ENCODE results near the gene MLX.

MLX gene

GRCh38 chr17:42577532-42578281 lies 10.8 kb downstream of the MLX start, which contains the start of gene PSMC3IP:
PSMC3IP (minus strand) TSS chr17:42577729; CDS start chr17:42577686, 43 bp downstream.
- Histone ChIP-seq H3K27me3 (ENCODE audit: low read depth, low read length) (no peaks in the 10 kb centered on the region), H3K9me3 (ENCODE audit: insufficient read depth, low read length) (no peaks in the 10 kb centered on the region), H3K9ac (ENCODE audit: low read length) (peak within 1 kb of the TSS; percentile 99), H3K4me3 (ENCODE audit: low read length) (peak within 1 kb of the TSS; percentile 97), H3K27ac (ENCODE audit: low read length) (peak within 1 kb of the TSS; percentile 92), H3K4me1 (ENCODE audit: low read length) (peaks cover 24% of the 10 kb centered on the region), H2AFZ (ENCODE audit: low read depth, low read length) (peak within 1 kb of the TSS; percentile 76), H3K79me2 (ENCODE audit: low read length) (peaks cover 38% of the 10 kb centered on the region), H3K36me3 (replicated peaks; ENCODE audit: low read depth, low read length) (peaks cover 61% of the 10 kb centered on the region), H4K20me1 (ENCODE audit: insufficient read depth, low read length) (no peaks in the 10 kb centered on the region), H3K4me2 (ENCODE audit: low read length) (peak within 1 kb of the TSS; percentile 98)
- TF ChIP-seq EZH2phosphoT487 (IDR thresholded peaks at IDR 0.05; ENCODE audit: low read depth) (no peak), CTCF (IDR thresholded peaks at IDR 0.05; ENCODE audit: low read depth, low read length) (peak; percentile 31)

- peaks cover 38% of the 10 kb centered on the region for H3K79me2 ChIP-seq (ENCODE audit: low read length)
- no peaks in the 10 kb centered on the region for H4K20me1 ChIP-seq (ENCODE audit: insufficient read depth, low read length)
- TF ChIP-seq EZH2phosphoT487 (IDR thresholded peaks at IDR 0.05; ENCODE audit: low read depth) = no peak
- peak; percentile 78 for TF ChIP-seq CTCF (IDR thresholded peaks at IDR 0.05; ENCODE audit: low read depth, low read length)
- no peak overlapping the region for H2AFZ ChIP-seq (ENCODE audit: low read depth, low read length)
- peak overlapping the region; percentile 92 for H3K27ac ChIP-seq (ENCODE audit: low read length)
- peak overlapping the region; percentile 99 for H3K9ac ChIP-seq (ENCODE audit: low read length)
- peaks cover 61% of the 10 kb centered on the region for H3K36me3 ChIP-seq (replicated peaks; ENCODE audit: low read depth, low read length)
- peak overlapping the region; percentile 84 for H3K4me2 ChIP-seq (ENCODE audit: low read length)
- H3K4me3 ChIP-seq (ENCODE audit: low read length) = peak overlapping the region; percentile 97
- H3K27me3 ChIP-seq (ENCODE audit: low read depth, low read length) = no peaks in the 10 kb centered on the region
- peaks cover 24% of the 10 kb centered on the region for H3K4me1 ChIP-seq (ENCODE audit: low read length)
- no peaks in the 10 kb centered on the region for H3K9me3 ChIP-seq (ENCODE audit: insufficient read depth, low read length)
Observed at GRCh38 chr17:42578282-42578869, 11.5 kb downstream of the MLX start.

- Histone ChIP-seq H2AFZ (ENCODE audit: low read depth, low read length) (no peak overlapping the region), H3K27me3 (ENCODE audit: low read depth, low read length) (no peaks in the 10 kb centered on the region), H3K27ac (ENCODE audit: low read length) (no peak overlapping the region), H3K79me2 (ENCODE audit: low read length) (peaks cover 38% of the 10 kb centered on the region), H3K4me1 (ENCODE audit: low read length) (peaks cover 24% of the 10 kb centered on the region), H3K36me3 (replicated peaks; ENCODE audit: low read depth, low read length) (peaks cover 60% of the 10 kb centered on the region), H4K20me1 (ENCODE audit: insufficient read depth, low read length) (no peaks in the 10 kb centered on the region), H3K4me2 (ENCODE audit: low read length) (no peak overlapping the region), H3K4me3 (ENCODE audit: low read length) (no peak overlapping the region), H3K9ac (ENCODE audit: low read length) (no peak overlapping the region), H3K9me3 (ENCODE audit: insufficient read depth, low read length) (no peaks in the 10 kb centered on the region)
- TF ChIP-seq EZH2phosphoT487 (IDR thresholded peaks at IDR 0.05; ENCODE audit: low read depth) (no peak), CTCF (IDR thresholded peaks at IDR 0.05; ENCODE audit: low read depth, low read length) (no peak)
Observed at GRCh38 chr17:42579794-42580551, 13.1 kb downstream of the MLX start.
